ENCODE measurements around the gene RAB3IL1.

DNA sequence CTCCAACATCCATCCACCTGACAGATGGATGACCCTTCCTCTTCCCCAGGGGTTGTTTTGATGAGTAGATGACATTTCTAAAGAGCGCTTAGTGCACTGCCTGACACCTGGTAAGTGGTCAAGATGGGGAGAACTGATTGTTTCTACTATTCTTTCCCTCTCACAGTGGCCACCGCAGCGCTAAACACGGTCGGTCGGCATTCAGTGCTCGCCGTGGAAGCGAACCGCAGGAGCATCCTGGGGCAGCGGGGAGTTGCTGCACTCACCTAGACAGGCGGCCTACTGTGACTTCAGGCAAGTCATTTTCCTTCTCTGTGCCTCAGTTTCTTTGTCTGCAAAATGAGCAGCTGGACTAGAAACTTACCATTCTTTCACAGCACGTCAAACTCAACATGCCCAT lies 27.8 kb upstream of the RAB3IL1 start:
- TF ChIP-seq, protein P1, sequence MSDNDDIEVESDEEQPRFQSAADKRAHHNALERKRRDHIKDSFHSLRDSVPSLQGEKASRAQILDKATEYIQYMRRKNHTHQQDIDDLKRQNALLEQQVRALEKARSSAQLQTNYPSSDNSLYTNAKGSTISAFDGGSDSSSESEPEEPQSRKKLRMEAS (IDR thresholded peaks at IDR 0.05), result no peak
- TF ChIP-seq RAD21 (IDR thresholded peaks at IDR 0.05; ENCODE audit: low read depth) (no peak), EZH2 (IDR thresholded peaks at IDR 0.05) (no peak), POLR2A (IDR thresholded peaks at IDR 0.05; ENCODE audit: borderline replicate concordance, extremely low read depth, insufficient read depth, insufficient read length) (no peak), POLR2AphosphoS5 (IDR thresholded peaks at IDR 0.05; ENCODE audit: low read depth, low read length) (no peak), EZH2phosphoT487 (IDR thresholded peaks at IDR 0.05; ENCODE audit: borderline replicate concordance) (no peak)
- TF ChIP-seq, protein P2, sequence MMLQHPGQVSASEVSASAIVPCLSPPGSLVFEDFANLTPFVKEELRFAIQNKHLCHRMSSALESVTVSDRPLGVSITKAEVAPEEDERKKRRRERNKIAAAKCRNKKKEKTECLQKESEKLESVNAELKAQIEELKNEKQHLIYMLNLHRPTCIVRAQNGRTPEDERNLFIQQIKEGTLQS (IDR thresholded peaks at IDR 0.05), result no peak
- TF ChIP-seq, protein P3, sequence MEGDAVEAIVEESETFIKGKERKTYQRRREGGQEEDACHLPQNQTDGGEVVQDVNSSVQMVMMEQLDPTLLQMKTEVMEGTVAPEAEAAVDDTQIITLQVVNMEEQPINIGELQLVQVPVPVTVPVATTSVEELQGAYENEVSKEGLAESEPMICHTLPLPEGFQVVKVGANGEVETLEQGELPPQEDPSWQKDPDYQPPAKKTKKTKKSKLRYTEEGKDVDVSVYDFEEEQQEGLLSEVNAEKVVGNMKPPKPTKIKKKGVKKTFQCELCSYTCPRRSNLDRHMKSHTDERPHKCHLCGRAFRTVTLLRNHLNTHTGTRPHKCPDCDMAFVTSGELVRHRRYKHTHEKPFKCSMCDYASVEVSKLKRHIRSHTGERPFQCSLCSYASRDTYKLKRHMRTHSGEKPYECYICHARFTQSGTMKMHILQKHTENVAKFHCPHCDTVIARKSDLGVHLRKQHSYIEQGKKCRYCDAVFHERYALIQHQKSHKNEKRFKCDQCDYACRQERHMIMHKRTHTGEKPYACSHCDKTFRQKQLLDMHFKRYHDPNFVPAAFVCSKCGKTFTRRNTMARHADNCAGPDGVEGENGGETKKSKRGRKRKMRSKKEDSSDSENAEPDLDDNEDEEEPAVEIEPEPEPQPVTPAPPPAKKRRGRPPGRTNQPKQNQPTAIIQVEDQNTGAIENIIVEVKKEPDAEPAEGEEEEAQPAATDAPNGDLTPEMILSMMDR (IDR thresholded peaks at IDR 0.05 in 2 of 3, conservative IDR thresholded peaks at IDR 0.05 in 1 of 3; ENCODE audit: borderline replicate concordance in 1 of 3, insufficient read depth in 1 of 3, low read depth in 2 of 3, low read length in 2 of 3), result no peak
- TF ChIP-seq, protein P4, sequence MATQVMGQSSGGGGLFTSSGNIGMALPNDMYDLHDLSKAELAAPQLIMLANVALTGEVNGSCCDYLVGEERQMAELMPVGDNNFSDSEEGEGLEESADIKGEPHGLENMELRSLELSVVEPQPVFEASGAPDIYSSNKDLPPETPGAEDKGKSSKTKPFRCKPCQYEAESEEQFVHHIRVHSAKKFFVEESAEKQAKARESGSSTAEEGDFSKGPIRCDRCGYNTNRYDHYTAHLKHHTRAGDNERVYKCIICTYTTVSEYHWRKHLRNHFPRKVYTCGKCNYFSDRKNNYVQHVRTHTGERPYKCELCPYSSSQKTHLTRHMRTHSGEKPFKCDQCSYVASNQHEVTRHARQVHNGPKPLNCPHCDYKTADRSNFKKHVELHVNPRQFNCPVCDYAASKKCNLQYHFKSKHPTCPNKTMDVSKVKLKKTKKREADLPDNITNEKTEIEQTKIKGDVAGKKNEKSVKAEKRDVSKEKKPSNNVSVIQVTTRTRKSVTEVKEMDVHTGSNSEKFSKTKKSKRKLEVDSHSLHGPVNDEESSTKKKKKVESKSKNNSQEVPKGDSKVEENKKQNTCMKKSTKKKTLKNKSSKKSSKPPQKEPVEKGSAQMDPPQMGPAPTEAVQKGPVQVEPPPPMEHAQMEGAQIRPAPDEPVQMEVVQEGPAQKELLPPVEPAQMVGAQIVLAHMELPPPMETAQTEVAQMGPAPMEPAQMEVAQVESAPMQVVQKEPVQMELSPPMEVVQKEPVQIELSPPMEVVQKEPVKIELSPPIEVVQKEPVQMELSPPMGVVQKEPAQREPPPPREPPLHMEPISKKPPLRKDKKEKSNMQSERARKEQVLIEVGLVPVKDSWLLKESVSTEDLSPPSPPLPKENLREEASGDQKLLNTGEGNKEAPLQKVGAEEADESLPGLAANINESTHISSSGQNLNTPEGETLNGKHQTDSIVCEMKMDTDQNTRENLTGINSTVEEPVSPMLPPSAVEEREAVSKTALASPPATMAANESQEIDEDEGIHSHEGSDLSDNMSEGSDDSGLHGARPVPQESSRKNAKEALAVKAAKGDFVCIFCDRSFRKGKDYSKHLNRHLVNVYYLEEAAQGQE (IDR thresholded peaks at IDR 0.05; ENCODE audit: low read depth), result no peak

All from HCT116 (cell line).